ENCODE measurements around the gene ITCH.
"Not testable (repeated sequence)": the region's sequence is repeated elsewhere in the genome, so short reads cannot be mapped to it uniquely, and the experiment has no call there.

DNA sequence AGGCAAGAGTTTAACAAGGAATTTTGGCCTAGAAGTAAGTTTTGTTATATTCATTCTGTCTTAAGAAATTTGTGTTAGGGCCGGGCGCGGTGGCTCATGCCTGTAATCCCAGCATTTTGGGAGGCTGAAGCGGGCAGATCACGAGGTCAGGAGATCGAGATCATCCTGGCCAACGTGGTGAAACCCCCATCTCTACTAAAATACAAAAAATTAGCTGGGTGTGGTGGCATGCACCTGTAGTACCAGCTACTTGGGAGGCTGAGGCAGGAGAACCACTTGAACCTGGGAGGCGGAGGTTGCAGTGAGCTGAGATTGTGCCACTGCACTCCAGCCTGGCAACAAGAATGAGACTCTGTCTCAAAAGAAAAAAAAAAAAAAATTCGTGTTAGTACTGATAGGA, 4.8 kb downstream of the ITCH start:
- TF ChIP-seq, protein P1, sequence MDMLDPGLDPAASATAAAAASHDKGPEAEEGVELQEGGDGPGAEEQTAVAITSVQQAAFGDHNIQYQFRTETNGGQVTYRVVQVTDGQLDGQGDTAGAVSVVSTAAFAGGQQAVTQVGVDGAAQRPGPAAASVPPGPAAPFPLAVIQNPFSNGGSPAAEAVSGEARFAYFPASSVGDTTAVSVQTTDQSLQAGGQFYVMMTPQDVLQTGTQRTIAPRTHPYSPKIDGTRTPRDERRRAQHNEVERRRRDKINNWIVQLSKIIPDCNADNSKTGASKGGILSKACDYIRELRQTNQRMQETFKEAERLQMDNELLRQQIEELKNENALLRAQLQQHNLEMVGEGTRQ (CRISPR knock-in tag; IDR thresholded peaks at IDR 0.05): not testable (repeated sequence)
- not testable (repeated sequence) for TF ChIP-seq HDAC6 (IDR thresholded peaks at IDR 0.05; ENCODE audit: low read depth, low read length); STAT5A (IDR thresholded peaks at IDR 0.05; ENCODE audit: borderline replicate concordance, low read length); PCBP1 (IDR thresholded peaks at IDR 0.05; ENCODE audit: low read depth, low read length, poor library complexity, severe bottlenecking); RAD21 (CRISPR knock-in tag; conservative IDR thresholded peaks at IDR 0.05 in 1 of 2, IDR thresholded peaks at IDR 0.05 in 1 of 2); FOXK2 (conservative IDR thresholded peaks at IDR 0.05 in 1 of 2, IDR thresholded peaks at IDR 0.05 in 1 of 2; ENCODE audit: low read depth in 2 of 2); CBX1 (IDR thresholded peaks at IDR 0.05; ENCODE audit: low read depth); ATF7 (IDR thresholded peaks at IDR 0.05); MAZ (CRISPR knock-in tag; conservative IDR thresholded peaks at IDR 0.05 in 1 of 2, IDR thresholded peaks at IDR 0.05 in 1 of 2)
- TF ChIP-seq, protein P2, sequence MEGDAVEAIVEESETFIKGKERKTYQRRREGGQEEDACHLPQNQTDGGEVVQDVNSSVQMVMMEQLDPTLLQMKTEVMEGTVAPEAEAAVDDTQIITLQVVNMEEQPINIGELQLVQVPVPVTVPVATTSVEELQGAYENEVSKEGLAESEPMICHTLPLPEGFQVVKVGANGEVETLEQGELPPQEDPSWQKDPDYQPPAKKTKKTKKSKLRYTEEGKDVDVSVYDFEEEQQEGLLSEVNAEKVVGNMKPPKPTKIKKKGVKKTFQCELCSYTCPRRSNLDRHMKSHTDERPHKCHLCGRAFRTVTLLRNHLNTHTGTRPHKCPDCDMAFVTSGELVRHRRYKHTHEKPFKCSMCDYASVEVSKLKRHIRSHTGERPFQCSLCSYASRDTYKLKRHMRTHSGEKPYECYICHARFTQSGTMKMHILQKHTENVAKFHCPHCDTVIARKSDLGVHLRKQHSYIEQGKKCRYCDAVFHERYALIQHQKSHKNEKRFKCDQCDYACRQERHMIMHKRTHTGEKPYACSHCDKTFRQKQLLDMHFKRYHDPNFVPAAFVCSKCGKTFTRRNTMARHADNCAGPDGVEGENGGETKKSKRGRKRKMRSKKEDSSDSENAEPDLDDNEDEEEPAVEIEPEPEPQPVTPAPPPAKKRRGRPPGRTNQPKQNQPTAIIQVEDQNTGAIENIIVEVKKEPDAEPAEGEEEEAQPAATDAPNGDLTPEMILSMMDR (IDR thresholded peaks at IDR 0.05 in 2 of 3, conservative IDR thresholded peaks at IDR 0.05 in 1 of 3; ENCODE audit: insufficient read depth in 2 of 3, low read depth in 1 of 3, low read length in 3 of 3): not testable (repeated sequence)
- TF ChIP-seq, protein P3, sequence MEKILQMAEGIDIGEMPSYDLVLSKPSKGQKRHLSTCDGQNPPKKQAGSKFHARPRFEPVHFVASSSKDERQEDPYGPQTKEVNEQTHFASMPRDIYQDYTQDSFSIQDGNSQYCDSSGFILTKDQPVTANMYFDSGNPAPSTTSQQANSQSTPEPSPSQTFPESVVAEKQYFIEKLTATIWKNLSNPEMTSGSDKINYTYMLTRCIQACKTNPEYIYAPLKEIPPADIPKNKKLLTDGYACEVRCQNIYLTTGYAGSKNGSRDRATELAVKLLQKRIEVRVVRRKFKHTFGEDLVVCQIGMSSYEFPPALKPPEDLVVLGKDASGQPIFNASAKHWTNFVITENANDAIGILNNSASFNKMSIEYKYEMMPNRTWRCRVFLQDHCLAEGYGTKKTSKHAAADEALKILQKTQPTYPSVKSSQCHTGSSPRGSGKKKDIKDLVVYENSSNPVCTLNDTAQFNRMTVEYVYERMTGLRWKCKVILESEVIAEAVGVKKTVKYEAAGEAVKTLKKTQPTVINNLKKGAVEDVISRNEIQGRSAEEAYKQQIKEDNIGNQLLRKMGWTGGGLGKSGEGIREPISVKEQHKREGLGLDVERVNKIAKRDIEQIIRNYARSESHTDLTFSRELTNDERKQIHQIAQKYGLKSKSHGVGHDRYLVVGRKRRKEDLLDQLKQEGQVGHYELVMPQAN (IDR thresholded peaks at IDR 0.05; ENCODE audit: borderline replicate concordance): not testable (repeated sequence)
